Transverse colon (tissue), 4 donors: ENCODE measurements around the gene GSTA4.

ENCODE experiments used
- CTCF ChIP-seq, 5 experiments: fragments of 200-600 bp in 3 of 5; fragments of 450-650 bp in 2 of 5; sonication (generic) in 3 of 5; IDR thresholded peaks; 1 replicate in 2 of 5; 2 replicates in 3 of 5; pipeline ENCODE4 v1.5.1; 2016 to 2017; ENCODE audit warnings: antibody characterized with exemption in 5 of 5, inconsistent platforms in 3 of 5, mild to moderate bottlenecking in 2 of 5, moderate library complexity in 1 of 5
- EP300 ChIP-seq: sonication (generic); formaldehyde crosslinking; IDR thresholded peaks from one replicate; pipeline ENCODE4 v1.6.1; 2017; ENCODE audit warnings: antibody characterized with exemption, low read depth
- POLR2A ChIP-seq: fragments of 450-650 bp; IDR thresholded peaks from one replicate; pipeline ENCODE4 v1.6.1; 2016; ENCODE audit warnings: antibody characterized with exemption, mild to moderate bottlenecking, moderate library complexity
- POLR2AphosphoS5 ChIP-seq, 3 donors: sonication (generic); formaldehyde crosslinking; IDR thresholded peaks; one replicate each; pipeline ENCODE4 v1.6.1; 2016; ENCODE audit warnings: antibody characterized with exemption in 3 of 3

- TF ChIP-seq CTCF (IDR thresholded peaks at IDR 0.05) (no peak), POLR2AphosphoS5 (IDR thresholded peaks at IDR 0.05) (no peak), POLR2A (no peak), EP300 (no peak)
Observed at GRCh38 chr6:52990342-52990741, 4.7 kb downstream of the GSTA4 start.
